Non-pigmented ciliary epithelial cell (primary cell): Measurements from ENCODE around the gene ADAMTS14.
"Not testable (repeated sequence)": the region's sequence is repeated elsewhere in the genome, so short reads cannot be mapped to it uniquely, and the experiment has no call there.

ENCODE experiments used
- DNase-seq: peaks from one replicate; pipeline ENCODE4 v3.0.0-alpha.2; 2010; ENCODE audit warnings: low read depth

Gene ADAMTS14, protein sequence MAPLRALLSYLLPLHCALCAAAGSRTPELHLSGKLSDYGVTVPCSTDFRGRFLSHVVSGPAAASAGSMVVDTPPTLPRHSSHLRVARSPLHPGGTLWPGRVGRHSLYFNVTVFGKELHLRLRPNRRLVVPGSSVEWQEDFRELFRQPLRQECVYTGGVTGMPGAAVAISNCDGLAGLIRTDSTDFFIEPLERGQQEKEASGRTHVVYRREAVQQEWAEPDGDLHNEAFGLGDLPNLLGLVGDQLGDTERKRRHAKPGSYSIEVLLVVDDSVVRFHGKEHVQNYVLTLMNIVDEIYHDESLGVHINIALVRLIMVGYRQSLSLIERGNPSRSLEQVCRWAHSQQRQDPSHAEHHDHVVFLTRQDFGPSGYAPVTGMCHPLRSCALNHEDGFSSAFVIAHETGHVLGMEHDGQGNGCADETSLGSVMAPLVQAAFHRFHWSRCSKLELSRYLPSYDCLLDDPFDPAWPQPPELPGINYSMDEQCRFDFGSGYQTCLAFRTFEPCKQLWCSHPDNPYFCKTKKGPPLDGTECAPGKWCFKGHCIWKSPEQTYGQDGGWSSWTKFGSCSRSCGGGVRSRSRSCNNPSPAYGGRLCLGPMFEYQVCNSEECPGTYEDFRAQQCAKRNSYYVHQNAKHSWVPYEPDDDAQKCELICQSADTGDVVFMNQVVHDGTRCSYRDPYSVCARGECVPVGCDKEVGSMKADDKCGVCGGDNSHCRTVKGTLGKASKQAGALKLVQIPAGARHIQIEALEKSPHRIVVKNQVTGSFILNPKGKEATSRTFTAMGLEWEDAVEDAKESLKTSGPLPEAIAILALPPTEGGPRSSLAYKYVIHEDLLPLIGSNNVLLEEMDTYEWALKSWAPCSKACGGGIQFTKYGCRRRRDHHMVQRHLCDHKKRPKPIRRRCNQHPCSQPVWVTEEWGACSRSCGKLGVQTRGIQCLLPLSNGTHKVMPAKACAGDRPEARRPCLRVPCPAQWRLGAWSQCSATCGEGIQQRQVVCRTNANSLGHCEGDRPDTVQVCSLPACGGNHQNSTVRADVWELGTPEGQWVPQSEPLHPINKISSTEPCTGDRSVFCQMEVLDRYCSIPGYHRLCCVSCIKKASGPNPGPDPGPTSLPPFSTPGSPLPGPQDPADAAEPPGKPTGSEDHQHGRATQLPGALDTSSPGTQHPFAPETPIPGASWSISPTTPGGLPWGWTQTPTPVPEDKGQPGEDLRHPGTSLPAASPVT

DNA sequence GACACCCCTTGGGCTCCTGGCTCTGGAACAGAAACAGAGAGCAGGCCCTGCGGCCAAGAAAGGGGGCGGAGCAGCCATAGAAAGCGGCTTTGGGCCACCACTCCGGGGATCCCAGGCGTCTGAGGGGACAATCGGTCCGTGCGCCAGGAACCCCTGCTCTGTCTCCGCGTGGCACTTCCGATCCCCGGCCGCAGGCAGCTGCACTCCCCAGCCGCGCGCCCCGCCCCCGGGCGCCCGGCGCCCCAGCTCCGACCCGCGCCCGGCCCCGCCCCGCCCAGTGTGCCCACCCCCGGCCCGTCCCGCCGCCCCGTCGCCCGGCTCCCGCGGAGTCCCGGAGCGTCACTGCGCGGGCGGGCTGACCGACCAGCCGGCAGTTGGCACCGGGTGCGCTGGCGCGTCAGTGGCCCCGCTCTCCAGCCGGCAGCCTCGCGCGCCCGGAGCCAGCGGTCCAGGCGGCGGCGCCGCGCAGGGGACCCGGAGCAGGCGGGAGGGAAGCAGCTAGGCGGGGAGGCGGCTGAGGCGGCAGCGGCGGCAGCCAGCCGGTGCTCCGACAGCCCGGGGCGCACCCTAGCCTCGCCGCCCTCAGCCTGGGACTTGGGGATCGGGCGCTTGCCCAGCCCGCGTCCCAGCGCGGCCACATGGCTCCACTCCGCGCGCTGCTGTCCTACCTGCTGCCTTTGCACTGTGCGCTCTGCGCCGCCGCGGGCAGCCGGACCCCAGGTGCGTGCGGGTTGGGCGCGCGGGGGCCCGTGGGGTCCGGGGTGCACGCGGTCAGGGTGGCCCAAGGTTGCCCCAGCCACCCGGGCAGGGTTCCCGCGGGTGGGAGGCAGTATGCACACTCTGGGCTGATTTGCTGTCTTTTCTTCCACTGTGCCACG lies at the start of gene ADAMTS14:
Gene ADAMTS14, plus strand, starts transcription at position 342 of the 878 bp plus-strand sequence. Its CDS starts 297 bp downstream, at position 639.
- no peak for DNase-seq

DNA sequence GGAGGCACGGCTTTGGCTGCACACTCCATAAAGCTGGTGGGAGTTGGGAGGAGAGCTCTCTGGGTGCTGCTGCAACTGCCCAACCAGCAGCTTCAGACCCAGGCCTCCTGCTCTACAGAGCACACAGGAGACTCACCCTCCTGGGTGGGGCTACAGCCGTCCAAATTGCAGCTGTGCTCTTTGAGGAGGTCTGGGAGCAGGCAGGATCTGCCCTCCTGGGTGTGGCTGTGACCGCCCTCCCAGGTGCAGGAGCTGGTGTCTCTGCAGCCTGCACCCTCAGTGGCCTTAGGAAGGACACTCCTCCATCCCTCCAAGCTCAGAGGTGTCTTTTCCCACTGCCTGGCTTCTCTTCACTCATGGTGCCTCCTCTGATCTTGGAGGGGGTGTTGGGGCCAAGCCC lies 49.8 kb upstream of the ADAMTS14 start:
- DNase-seq: no peak

- no peak for DNase-seq
Observed at GRCh38 chr10:70622981-70623844, 49.1 kb upstream of the ADAMTS14 start.

DNA sequence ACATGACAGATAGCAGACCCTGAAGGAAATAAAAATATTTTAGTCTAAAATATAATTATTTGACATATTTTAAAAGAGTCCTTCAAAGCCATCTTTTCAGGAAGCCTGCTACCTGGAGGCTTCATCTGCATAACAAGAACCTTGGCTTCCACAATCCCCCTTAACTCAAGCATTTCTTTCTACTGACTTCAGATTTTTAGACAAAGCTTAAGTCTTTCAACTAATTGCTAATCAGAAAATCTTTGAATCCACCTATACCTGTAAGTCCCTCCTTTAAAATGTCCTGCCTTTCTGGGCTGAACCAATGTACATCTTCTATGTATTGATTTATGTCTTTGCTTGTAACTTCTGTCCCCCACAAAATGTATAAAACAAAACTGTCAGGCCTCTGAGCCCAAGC lies 46.2 kb upstream of the ADAMTS14 start:
- DNase-seq: no peak

DNA sequence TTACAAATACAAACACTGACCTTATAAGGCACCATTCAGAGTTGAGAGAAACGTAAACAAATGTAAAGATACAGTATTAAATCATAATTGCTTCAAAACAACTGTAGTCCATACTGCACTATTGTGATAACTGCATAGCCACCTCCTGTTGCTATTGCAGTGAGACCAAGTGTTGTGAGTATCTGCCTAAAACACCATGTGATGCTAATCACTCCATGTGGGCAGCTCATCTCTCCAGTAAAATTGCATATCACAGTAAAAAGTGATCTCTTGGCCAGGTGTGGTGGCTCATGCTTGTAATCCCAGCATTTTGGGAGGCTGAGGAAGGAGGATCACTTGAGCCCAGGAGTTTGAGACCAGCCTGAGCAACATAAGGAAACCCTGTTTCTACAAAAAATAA lies 43.0 kb upstream of the ADAMTS14 start:
- no peak for DNase-seq

GRCh38 chr10:70631735-70632134 lies 40.6 kb upstream of the ADAMTS14 start:
- DNase-seq: not testable (repeated sequence)

GRCh38 chr10:70634011-70634410 lies 38.3 kb upstream of the ADAMTS14 start:
- DNase-seq: no peak

DNA sequence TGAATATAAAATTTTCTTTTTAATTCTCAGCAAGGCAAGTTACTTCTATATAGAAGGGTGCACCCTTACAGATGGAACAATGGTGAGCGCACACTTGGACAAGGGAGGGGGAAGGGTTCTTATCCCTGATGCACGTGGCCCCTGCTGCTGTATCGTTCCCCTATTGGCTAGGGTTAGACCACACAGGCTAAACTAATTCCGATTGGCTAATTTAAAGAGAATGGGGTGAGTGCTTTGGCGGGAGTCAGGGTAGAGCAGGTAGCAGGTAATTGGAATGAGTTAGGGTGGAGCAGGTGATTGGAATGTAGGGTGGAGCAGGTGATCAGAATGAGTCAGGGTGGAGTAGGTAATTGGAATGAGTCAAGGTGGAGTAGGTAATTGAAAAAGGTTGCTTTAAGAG lies 37.8 kb upstream of the ADAMTS14 start:
- not testable (repeated sequence) for DNase-seq

GRCh38 chr10:70639640-70640383 lies 32.5 kb upstream of the ADAMTS14 start:
- not testable (repeated sequence) for DNase-seq

DNA sequence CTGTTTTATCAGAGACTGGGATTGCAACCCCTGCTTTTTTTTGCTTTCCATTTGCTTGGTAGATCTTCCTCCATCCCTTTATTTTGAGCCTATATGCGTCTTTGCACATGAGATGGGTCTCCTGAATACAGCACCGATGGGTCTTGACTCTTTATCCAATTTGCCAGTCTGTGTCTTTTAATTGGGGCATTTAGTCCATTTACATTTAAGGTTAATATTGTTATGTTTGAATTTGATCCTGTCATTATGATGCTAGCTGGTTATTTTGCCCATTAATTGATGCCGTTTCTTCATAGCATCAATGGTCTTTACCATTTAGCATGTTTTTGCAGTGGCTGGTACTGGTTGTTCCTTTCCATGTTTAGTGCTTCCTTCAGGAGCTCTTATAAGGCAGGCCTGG lies 29.0 kb upstream of the ADAMTS14 start:
- not testable (repeated sequence) for DNase-seq

- not testable (repeated sequence) for DNase-seq
Observed at GRCh38 chr10:70644959-70645358, 27.3 kb upstream of the ADAMTS14 start.

- DNase-seq: no peak
Observed at GRCh38 chr10:70647086-70647485, 25.2 kb upstream of the ADAMTS14 start.

GRCh38 chr10:70648427-70648826 lies 23.9 kb upstream of the ADAMTS14 start:
- no peak for DNase-seq

GRCh38 chr10:70649526-70649925 lies 22.8 kb upstream of the ADAMTS14 start:
- no peak for DNase-seq

- DNase-seq: no peak
Observed at GRCh38 chr10:70650104-70650503, 22.2 kb upstream of the ADAMTS14 start.

- no peak for DNase-seq
Observed at GRCh38 chr10:70650718-70651117, 21.6 kb upstream of the ADAMTS14 start.

GRCh38 chr10:70651661-70652060 lies 20.6 kb upstream of the ADAMTS14 start:
- no peak for DNase-seq

DNA sequence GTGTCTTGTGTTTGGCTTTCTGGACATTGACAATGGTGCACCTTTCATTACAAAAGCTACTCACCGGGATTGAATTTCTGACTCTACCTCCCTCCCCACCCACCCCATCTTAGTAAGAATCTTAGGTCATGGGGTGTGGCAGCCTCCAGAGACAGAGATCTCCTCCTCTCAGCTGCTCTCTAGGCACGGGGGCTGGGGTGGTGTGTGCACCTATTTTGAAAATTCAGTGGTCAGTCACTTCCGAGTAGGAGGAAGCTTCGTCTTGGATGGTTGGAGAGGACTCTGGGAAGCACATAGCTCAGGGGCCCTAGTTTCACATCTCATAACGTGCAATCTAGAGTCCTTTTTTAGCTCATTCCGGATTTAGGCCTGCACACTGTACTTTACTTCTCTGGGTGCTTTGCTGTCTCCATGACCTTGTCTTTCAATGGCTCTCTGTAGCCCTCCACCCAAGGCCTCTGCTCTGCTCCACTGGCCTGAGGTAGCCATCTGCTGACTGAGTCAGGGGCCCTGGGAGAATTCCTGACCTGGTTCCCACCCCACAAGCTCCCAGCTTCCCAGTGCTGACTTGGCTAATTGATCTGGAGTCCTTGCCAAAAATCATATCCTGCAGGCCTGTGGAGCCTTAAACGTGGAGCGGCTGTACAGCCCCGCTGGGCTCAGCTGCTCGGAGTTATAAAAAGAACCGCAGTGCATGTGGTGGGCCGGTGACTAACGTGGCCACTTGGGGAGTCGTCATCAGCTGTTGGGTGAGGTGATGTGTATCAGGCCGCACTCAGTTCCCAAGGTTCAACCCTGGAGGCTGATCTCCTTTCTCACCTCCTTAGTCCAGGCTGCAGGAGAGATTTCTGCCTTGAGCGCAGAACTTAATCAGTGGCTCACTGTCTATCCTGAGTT lies 19.3 kb upstream of the ADAMTS14 start:
- peak; percentile 98 for DNase-seq
